GM12878 (cell line): ENCODE data around the gene ATG5. TPM values are rescaled to one million over a fixed set of nuclear protein-coding genes. Genes with fewer than 3 reads are reported as not detected.

Experiments used
- ATAC-seq: fragments of 200-7000 bp; cut with Tn5 transposase; 3 replicates; pipeline ENCODE4 v1.9.1; 2020; ENCODE audit warnings: mild to moderate bottlenecking, moderate library complexity
- BruUV-seq: library from RNA; stranded (reverse); fragments of 400-500 nt; replicated peaks from 2 replicates; lab custom pipeline; 2021; lab: Mats Ljungman, UMichigan
- CTCF ChIA-PET: fragments of 300-600 bp; sonication (Branson Sonifier 250); formaldehyde crosslinking; extraction: SDS; loops from one replicate; lab custom pipeline; 2021; ENCODE audit warnings: inconsistent platforms; lab: Yijun Ruan, JAX
- POLR2A ChIA-PET: fragments of 350-600 bp; formaldehyde crosslinking; extraction: SDS; loops from one replicate; lab custom pipeline; 2021; ENCODE audit warnings: inconsistent platforms; lab: Charles Lee
- RAD21 ChIA-PET: fragments of 300-600 bp; sonication (Branson Sonifier 250); formaldehyde crosslinking; loops from one replicate; lab custom pipeline; 2023; ENCODE audit warnings: antibody characterized with exemption; ENCODE audit not compliant: unreplicated experiment; lab: Charles Lee
- SMC1A ChIA-PET: fragments of 300-600 bp; sonication (Branson Sonifier 250); formaldehyde crosslinking; loops from one replicate; lab custom pipeline; 2023; ENCODE audit not compliant: unreplicated experiment, uncharacterized antibody; lab: Charles Lee
- DNase-seq: peaks from one replicate; pipeline ENCODE4 v3.0.0-alpha.2; 2011; ENCODE audit warnings: low read depth, low spot score
- FAIRE-seq: peaks from 3 replicates; lab custom pipeline; 2011; peaks lifted over from hg19 to GRCh38; lab: Jason Lieb, UNC
- H2AFZ ChIP-seq: 2 replicates; pipeline ENCODE4 v1.6.0; 2011; ENCODE audit warnings: low read depth, low read length, control low read depth; ENCODE audit not compliant: control insufficient read depth
- H3K27ac ChIP-seq: 2 replicates; pipeline ENCODE4 v1.5.1; 2011; ENCODE audit warnings: control low read depth; ENCODE audit not compliant: control insufficient read depth, insufficient read depth
- H3K27me3 ChIP-seq, 2 experiments: replicated peaks in 1 of 2; 2 replicates each; pipeline versions ENCODE4 v1.6.0 to v1.6.1; 2011; ENCODE audit warnings: low read length in 1 of 2; ENCODE audit not compliant: control insufficient read depth in 2 of 2, insufficient read depth in 2 of 2
- H3K36me3 ChIP-seq, 2 experiments: 2 replicates each; pipeline ENCODE4 v1.5.1; 2011; ENCODE audit warnings: low read length in 1 of 2; ENCODE audit not compliant: control insufficient read depth in 2 of 2, insufficient read depth in 2 of 2
- H3K4me1 ChIP-seq: 2 replicates; pipeline ENCODE4 v1.6.1; 2011; ENCODE audit warnings: mild to moderate bottlenecking, low read length, moderate library complexity, mixed read lengths; ENCODE audit not compliant: control insufficient read depth, insufficient read depth
- H3K4me2 ChIP-seq: 2 replicates; pipeline ENCODE4 v1.6.0; 2011; ENCODE audit warnings: control low read depth; ENCODE audit not compliant: control insufficient read depth, insufficient read depth
- H3K4me3 ChIP-seq: fragments of 200-600 bp; sonication (generic); 2 replicates; pipeline ENCODE4 v1.5.1; 2016
- H3K79me2 ChIP-seq: 2 replicates; pipeline ENCODE4 v1.6.0; 2011; ENCODE audit warnings: low read length; ENCODE audit not compliant: control insufficient read depth, insufficient read depth
- H3K9ac ChIP-seq: 2 replicates; pipeline ENCODE4 v1.8.0; 2011; ENCODE audit warnings: low read length, control low read depth, mixed read lengths; ENCODE audit not compliant: control insufficient read depth, insufficient read depth
- H3K9me3 ChIP-seq: replicated peaks from 3 replicates; pipeline ENCODE4 v1.5.1; 2011; ENCODE audit warnings: mild to moderate bottlenecking, low read length; ENCODE audit not compliant: control insufficient read depth, insufficient read depth
- H4K20me1 ChIP-seq: 2 replicates; pipeline ENCODE4 v1.6.0; 2011; ENCODE audit not compliant: control insufficient read depth, insufficient read depth
- ATF3 ChIP-seq: IDR thresholded peaks from 2 replicates; pipeline ENCODE4 v1.6.1; 2011; ENCODE audit warnings: low read depth, mild to moderate bottlenecking, low read length, moderate library complexity, borderline replicate concordance; ENCODE audit errors: extremely low read depth
- CBX5 ChIP-seq: sonication (generic); IDR thresholded peaks from 2 replicates; pipeline ENCODE4 v1.6.1; 2016; ENCODE audit warnings: low read depth, moderate library complexity, mild to moderate bottlenecking, inconsistent platforms
- CUX1 ChIP-seq: IDR thresholded peaks from 2 replicates; pipeline ENCODE4 v1.6.1; 2012; ENCODE audit warnings: improper control_type of control experiment, low read depth, low read length; ENCODE audit not compliant: insufficient replicate concordance
- E2F4 ChIP-seq: IDR thresholded peaks from 2 replicates; pipeline ENCODE4 v1.6.1; 2012; ENCODE audit warnings: low read depth, low read length, improper control_type of control experiment
- EED ChIP-seq: sonication (generic); IDR thresholded peaks from 2 replicates; pipeline ENCODE4 v1.6.1; 2016; ENCODE audit warnings: antibody characterized with exemption, low read depth
- ESRRA ChIP-seq: IDR thresholded peaks from 2 replicates; pipeline ENCODE4 v1.6.1; 2012; ENCODE audit warnings: mild to moderate bottlenecking, low read length, improper control_type of control experiment
- ETV6 ChIP-seq, 2 experiments: fragments of 450-650 bp in 1 of 2; IDR thresholded peaks in 1 of 2; conservative IDR thresholded peaks in 1 of 2; 2 replicates each; pipeline ENCODE4 v1.6.1; 2014; ENCODE audit warnings: antibody characterized with exemption in 1 of 2, borderline replicate concordance in 1 of 2, low read depth in 1 of 2, mild to moderate bottlenecking in 1 of 2, moderate library complexity in 1 of 2
- NFIC ChIP-seq: IDR thresholded peaks from 2 replicates; pipeline ENCODE4 v1.6.1; 2012; ENCODE audit warnings: low read depth, mild to moderate bottlenecking, inconsistent platforms, low read length, moderate library complexity
- POLR2AphosphoS5 ChIP-seq: IDR thresholded peaks from 2 replicates; pipeline ENCODE4 v1.6.1; 2011; ENCODE audit warnings: mild to moderate bottlenecking, low read length, inconsistent platforms
- RAD51 ChIP-seq: fragments of 450-650 bp; IDR thresholded peaks from 2 replicates; pipeline ENCODE4 v1.6.1; 2016; ENCODE audit warnings: moderate library complexity, mild to moderate bottlenecking, inconsistent platforms
- SPI1 ChIP-seq: IDR thresholded peaks from 2 replicates; pipeline ENCODE4 v1.6.1; 2011; ENCODE audit warnings: low read depth, mild to moderate bottlenecking, low read length, moderate library complexity, borderline replicate concordance; ENCODE audit not compliant: insufficient read depth
- SRF ChIP-seq, 2 experiments: IDR thresholded peaks; 2 replicates each; pipeline ENCODE4 v1.6.1; 2011; ENCODE audit warnings: low read depth in 2 of 2, low read length in 2 of 2, mild to moderate bottlenecking in 1 of 2, moderate library complexity in 1 of 2
- WGBS: methylation state at CpG from one replicate; pipeline ENCODE4 v1.1.6; 2016; ENCODE audit warnings: low lambda C conversion rate; ENCODE audit not compliant: insufficient replicate concordance, insufficient coverage; ENCODE audit errors: missing lambda C conversion rate; 5-methylcytosine and 5-hydroxymethylcytosine counted together
- in situ Hi-C: fragments of 300-500 bp; cut with MboI; formaldehyde crosslinking; loops from 9 replicates; pipeline ENCODE4 v1.14.3; 2018; ENCODE audit warnings: mixed read lengths
- intact Hi-C: fragments of 100-400 bp; cut with micrococcal nuclease; formaldehyde crosslinking; loops from one replicate; pipeline ENCODE4 v1.14.2; 2022; ENCODE audit not compliant: unreplicated experiment
- polyA plus RNA-seq, 11 experiments: library from polyadenylated mRNA; depleted of rRNA in 4 of 11; unstranded in 6 of 11; stranded (reverse) in 5 of 11; fragments of >200 nt; fragmentation: Nextera tagmentation in 4 of 11; fragmentation: Illumina TruSeq in 1 of 11; extraction: Ambion mirVana in 4 of 11; extraction: Trizol in 1 of 11; gene quantifications; 1 replicate in 1 of 11; 2 replicates in 10 of 11; pipeline versions ENCODE4 v1.2.1 to v1.2.3, GENCODE V29; 2011 to 2016; ENCODE audit warnings: inconsistent platforms in 2 of 11, missing spikeins in 2 of 11, low read depth in 1 of 11
- total RNA-seq, 4 experiments: library from RNA; depleted of rRNA in 3 of 4; stranded (reverse); fragments of >200 nt in 3 of 4; fragmentation: Illumina TruSeq in 1 of 4; extraction: Trizol in 1 of 4; gene quantifications; 2 replicates each; pipeline versions ENCODE4 v1.2.1 to v1.2.3, GENCODE V29; 2013 to 2021

The ATG5 gene
- total and polyA plus RNA-seq, 10 of the 15 experiments (the other 5 are each of a cell fraction or from before 2014, with no cell fraction given): 12.9 to 51.8 (median 23.9) TPM

- H3K9ac ChIP-seq: no peak overlapping the region
- peaks cover 23% of the 10 kb centered on the region for H3K4me1 ChIP-seq
- DNase-seq (no peak), FAIRE-seq (no peak), ATAC-seq (no peak)
- H3K27ac ChIP-seq: no peak overlapping the region
- no peak overlapping the region for H2AFZ ChIP-seq
- H3K27me3 ChIP-seq: no peaks in the 10 kb centered on the region
- H3K4me2 ChIP-seq: no peak overlapping the region
- no peak overlapping the region for H3K4me3 ChIP-seq
- CTCF ChIA-PET: interaction anchor here (1.0 to 2.3 kb wide), 3 partner anchors 12 to 786 kb away, joined by 3 to 6 read pairs (median 5); no protein-coding TSS in a partner anchor
- SMC1A ChIA-PET: interaction anchor here (0.9 to 1.8 kb wide), 3 partner anchors 10 to 47 kb away, joined by 3 to 10 read pairs (median 4); no protein-coding TSS in a partner anchor
- in situ Hi-C loops (no loop called here), intact Hi-C loops (no loop called here)
- no TSS peak for BruUV-seq
- POLR2A ChIA-PET: no interaction called here
- H3K9me3 ChIP-seq: peaks cover 4% of the 10 kb centered on the region; the same call in 2 of the 3 replicates
- TF ChIP-seq SRF (IDR thresholded peaks at IDR 0.05; ENCODE audit: low read depth in 2 of 2, low read length in 2 of 2) (no peak), ATF3 (no peak), CBX5 (no peak), CUX1 (no peak), ESRRA (no peak), NFIC (no peak), SPI1 (no peak), ETV6 (conservative IDR thresholded peaks at IDR 0.05 in 1 of 2, IDR thresholded peaks at IDR 0.05 in 1 of 2; ENCODE audit: borderline replicate concordance in 1 of 2, low read depth in 1 of 2) (no peak), POLR2AphosphoS5 (no peak), RAD51 (no peak), EED (no peak), E2F4 (no peak)
- RAD21 ChIA-PET: interaction anchor here (0.6 kb wide), 1 partner anchor 12 kb away, joined by 3 read pairs; no protein-coding TSS in a partner anchor
- no peaks in the 10 kb centered on the region for H4K20me1 ChIP-seq
- no peaks in the 10 kb centered on the region for H3K36me3 ChIP-seq
- peaks cover 4% of the 10 kb centered on the region for H3K79me2 ChIP-seq
- 94% methylated on average over 2 of the region's 2 CpGs for WGBS
Observed at GRCh38 chr6:106270414-106270813, 55.1 kb downstream of the ATG5 start.
